SK-N-SH treated with all-trans-retinoic acid at 6 μM for 48 hours (cell line): ENCODE data around the gene SRRM5.

Source experiments
- ARNTL ChIP-seq: fragments of 450-650 bp; formaldehyde crosslinking; IDR thresholded peaks from 2 replicates; pipeline ENCODE4 v1.5.0; 2020; ENCODE audit warnings: low read depth, mild to moderate bottlenecking, moderate library complexity, borderline replicate concordance
- CREB5 ChIP-seq: fragments of 250-450 bp; sonication (Bioruptor Pico); IDR thresholded peaks from 2 replicates; pipeline ENCODE4 v1.5.1; 2020; ENCODE audit warnings: low read depth, mild to moderate bottlenecking, moderate library complexity
- PPARA ChIP-seq: fragments of 250-450 bp; sonication (Bioruptor Pico); IDR thresholded peaks from 2 replicates; pipeline ENCODE4 v1.5.0; 2020; ENCODE audit warnings: mild to moderate bottlenecking, borderline replicate concordance
- SNAI2 ChIP-seq: fragments of 250-450 bp; sonication (Bioruptor Pico); IDR thresholded peaks from 2 replicates; pipeline ENCODE4 v1.5.0; 2020; ENCODE audit warnings: mild to moderate bottlenecking, moderate library complexity
- TCF4 ChIP-seq: fragments of 250-450 bp; sonication (Bioruptor Pico); IDR thresholded peaks from 2 replicates; pipeline ENCODE4 v1.8.0; 2021; ENCODE audit warnings: mild to moderate bottlenecking, moderate library complexity, borderline replicate concordance
- TOX ChIP-seq: fragments of 250-450 bp; sonication (Bioruptor Pico); IDR thresholded peaks from 2 replicates; pipeline ENCODE4 v1.8.0; 2021; ENCODE audit warnings: mild to moderate bottlenecking, moderate library complexity, borderline replicate concordance
- ZC3H10 ChIP-seq: fragments of 250-450 bp; sonication (Bioruptor Pico); IDR thresholded peaks from 2 replicates; pipeline ENCODE4 v1.5.1; 2021; ENCODE audit warnings: mild to moderate bottlenecking, moderate library complexity
- ZFP3 ChIP-seq: fragments of 250-450 bp; sonication (Bioruptor Pico); IDR thresholded peaks from 2 replicates; pipeline ENCODE4 v1.5.0; 2020; ENCODE audit warnings: mild to moderate bottlenecking, moderate library complexity
- ZFP30 ChIP-seq: fragments of 450-650 bp; formaldehyde crosslinking; IDR thresholded peaks from 2 replicates; pipeline ENCODE4 v1.5.0; 2022; ENCODE audit warnings: mild to moderate bottlenecking, moderate library complexity
- ZNF565 ChIP-seq: fragments of 450-650 bp; formaldehyde crosslinking; conservative IDR thresholded peaks from 2 replicates; pipeline ENCODE4 v1.5.0; 2020; ENCODE audit warnings: low read depth, mild to moderate bottlenecking, moderate library complexity
- ZNF8 ChIP-seq: fragments of 450-650 bp; formaldehyde crosslinking; IDR thresholded peaks from 2 replicates; pipeline ENCODE4 v1.5.0; 2020; ENCODE audit warnings: mild to moderate bottlenecking, moderate library complexity
- TF ChIP-seq, protein P1 (sequence below): fragments of 250-450 bp; sonication (Bioruptor Pico); IDR thresholded peaks from 2 replicates; pipeline ENCODE4 v1.5.0; 2020; ENCODE audit warnings: mild to moderate bottlenecking, moderate library complexity

DNA sequence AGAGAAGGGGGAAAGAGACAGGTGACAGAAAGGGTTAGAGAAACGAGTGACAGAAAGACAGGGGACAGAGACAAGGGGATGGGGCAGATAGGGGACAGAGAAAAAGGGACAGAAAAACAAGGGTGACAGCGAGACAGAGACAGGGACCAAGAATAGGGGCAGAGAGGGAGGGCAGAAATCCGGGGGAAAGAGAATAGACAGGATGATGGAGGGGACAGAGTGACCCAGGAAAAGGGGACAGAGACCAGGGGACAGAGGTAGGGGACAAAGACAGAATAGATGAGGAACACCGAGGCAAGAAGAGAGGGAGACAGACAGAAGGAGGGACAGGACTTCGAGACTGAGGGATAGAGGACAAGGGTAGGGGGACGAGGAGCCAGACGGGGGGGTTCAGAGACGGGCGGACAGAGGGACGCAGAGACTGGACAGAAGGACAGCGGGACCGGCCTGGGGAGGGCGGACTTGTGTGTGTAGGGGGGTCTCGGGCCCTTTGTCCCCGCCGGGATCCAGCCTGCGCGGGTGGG, 27.2 kb downstream of the SRRM5 start:
- TF ChIP-seq, protein P1, sequence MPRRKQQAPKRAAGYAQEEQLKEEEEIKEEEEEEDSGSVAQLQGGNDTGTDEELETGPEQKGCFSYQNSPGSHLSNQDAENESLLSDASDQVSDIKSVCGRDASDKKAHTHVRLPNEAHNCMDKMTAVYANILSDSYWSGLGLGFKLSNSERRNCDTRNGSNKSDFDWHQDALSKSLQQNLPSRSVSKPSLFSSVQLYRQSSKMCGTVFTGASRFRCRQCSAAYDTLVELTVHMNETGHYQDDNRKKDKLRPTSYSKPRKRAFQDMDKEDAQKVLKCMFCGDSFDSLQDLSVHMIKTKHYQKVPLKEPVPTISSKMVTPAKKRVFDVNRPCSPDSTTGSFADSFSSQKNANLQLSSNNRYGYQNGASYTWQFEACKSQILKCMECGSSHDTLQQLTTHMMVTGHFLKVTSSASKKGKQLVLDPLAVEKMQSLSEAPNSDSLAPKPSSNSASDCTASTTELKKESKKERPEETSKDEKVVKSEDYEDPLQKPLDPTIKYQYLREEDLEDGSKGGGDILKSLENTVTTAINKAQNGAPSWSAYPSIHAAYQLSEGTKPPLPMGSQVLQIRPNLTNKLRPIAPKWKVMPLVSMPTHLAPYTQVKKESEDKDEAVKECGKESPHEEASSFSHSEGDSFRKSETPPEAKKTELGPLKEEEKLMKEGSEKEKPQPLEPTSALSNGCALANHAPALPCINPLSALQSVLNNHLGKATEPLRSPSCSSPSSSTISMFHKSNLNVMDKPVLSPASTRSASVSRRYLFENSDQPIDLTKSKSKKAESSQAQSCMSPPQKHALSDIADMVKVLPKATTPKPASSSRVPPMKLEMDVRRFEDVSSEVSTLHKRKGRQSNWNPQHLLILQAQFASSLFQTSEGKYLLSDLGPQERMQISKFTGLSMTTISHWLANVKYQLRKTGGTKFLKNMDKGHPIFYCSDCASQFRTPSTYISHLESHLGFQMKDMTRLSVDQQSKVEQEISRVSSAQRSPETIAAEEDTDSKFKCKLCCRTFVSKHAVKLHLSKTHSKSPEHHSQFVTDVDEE (CRISPR knock-in tag) = no peak
- TF ChIP-seq ARNTL (CRISPR knock-in tag) (no peak), ZFP3 (no peak), ZNF8 (no peak), ZFP30 (CRISPR knock-in tag) (no peak), ZC3H10 (CRISPR knock-in tag) (no peak), PPARA (CRISPR knock-in tag) (no peak), TOX (CRISPR knock-in tag) (no peak), CREB5 (CRISPR knock-in tag) (no peak), SNAI2 (CRISPR knock-in tag) (no peak), TCF4 (CRISPR knock-in tag) (no peak), ZNF565 (CRISPR knock-in tag) (no peak)
